ENCODE measurements around the gene ANAPC2.

The ANAPC2 gene

DNA sequence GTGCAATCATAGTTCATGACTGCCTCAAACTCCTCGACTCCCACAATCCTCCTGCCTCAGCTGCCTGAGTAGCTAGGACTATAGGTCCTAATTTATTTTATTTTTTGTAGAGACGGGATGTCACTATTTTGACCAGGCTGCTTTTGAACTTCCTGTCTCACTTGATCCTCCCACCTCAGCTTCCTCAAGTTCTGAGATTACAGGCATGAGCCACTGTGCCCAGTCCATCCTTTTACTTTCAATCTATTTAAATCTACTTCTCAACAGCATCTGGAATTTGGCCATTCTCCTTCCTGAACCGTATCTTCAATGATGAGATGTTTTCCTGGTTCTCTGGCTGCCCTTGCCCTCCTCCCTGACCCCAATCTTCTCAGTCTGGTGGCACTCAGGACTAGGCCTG, 61.6 kb downstream of the ANAPC2 start:
- DNase-seq (ENCODE audit: low read depth) = no peak

Measured in amniotic epithelial cell (primary cell).